ENCODE results near the gene SLC23A2.
"Not testable (repeated sequence)": the region's sequence is repeated elsewhere in the genome, so short reads cannot be mapped to it uniquely, and the experiment has no call there.

The SLC23A2 gene

DNA sequence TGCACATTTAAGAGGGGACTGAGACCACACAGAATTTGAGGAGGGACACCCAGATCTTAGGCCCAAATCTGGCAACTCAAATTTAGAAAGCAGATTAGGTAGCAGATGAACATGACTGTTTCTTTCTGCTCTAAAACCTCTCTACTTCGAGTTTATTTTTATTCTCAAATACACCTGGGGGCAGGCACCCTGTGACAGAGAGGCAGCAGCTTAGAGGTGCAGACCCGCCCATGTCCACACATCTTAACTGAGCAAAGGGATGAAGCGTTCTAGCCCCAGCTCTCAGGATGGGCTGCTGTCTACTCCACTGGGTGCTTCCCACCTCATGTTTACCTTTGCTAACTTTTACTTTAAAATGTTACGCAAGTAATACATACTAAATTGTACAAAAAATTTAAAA lies 125.0 kb downstream of the SLC23A2 start:
- DNase-seq (ENCODE audit: low spot score), result no peak

- no peak for DNase-seq (ENCODE audit: low spot score)
Observed at GRCh38 chr20:4875578-4876067, 125.7 kb downstream of the SLC23A2 start.

GRCh38 chr20:4873396-4873795 lies 127.9 kb downstream of the SLC23A2 start:
- DNase-seq (ENCODE audit: low spot score), result no peak

DNA sequence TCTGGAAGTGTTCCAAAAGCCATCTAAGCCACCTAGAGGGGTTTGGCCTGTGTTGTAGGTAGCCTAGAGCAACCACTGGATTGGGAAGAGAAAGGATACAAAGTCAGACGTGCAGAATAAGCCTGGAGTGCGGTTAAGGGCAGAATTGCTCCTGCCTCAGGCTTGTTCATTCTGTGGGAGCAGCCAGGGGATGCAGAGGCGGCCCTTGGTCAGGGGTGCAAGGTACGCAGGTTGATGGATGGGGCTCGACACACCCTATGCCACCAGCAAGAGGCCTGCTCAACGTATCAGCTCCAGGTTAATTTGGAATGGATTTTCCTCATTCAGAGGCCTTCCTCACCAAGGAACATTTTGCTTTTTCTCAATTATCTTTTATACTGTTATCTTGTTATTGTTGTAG lies 129.8 kb downstream of the SLC23A2 start:
- no peak for DNase-seq (ENCODE audit: low spot score)

- no peak for DNase-seq (ENCODE audit: low spot score)
Observed at GRCh38 chr20:4870906-4871305, 130.4 kb downstream of the SLC23A2 start.

- DNase-seq (ENCODE audit: low spot score), result no peak
Observed at GRCh38 chr20:4869290-4870193, 131.8 kb downstream of the SLC23A2 start.

GRCh38 chr20:4867051-4867450 lies 134.3 kb downstream of the SLC23A2 start:
- no peak for DNase-seq (ENCODE audit: low spot score)

GRCh38 chr20:4866429-4866828 lies 134.9 kb downstream of the SLC23A2 start:
- DNase-seq (ENCODE audit: low spot score), result no peak

GRCh38 chr20:4864311-4864752 lies 137.0 kb downstream of the SLC23A2 start:
- no peak for DNase-seq (ENCODE audit: low spot score)

GRCh38 chr20:4862661-4863060 lies 138.6 kb downstream of the SLC23A2 start:
- no peak for DNase-seq (ENCODE audit: low spot score)

DNA sequence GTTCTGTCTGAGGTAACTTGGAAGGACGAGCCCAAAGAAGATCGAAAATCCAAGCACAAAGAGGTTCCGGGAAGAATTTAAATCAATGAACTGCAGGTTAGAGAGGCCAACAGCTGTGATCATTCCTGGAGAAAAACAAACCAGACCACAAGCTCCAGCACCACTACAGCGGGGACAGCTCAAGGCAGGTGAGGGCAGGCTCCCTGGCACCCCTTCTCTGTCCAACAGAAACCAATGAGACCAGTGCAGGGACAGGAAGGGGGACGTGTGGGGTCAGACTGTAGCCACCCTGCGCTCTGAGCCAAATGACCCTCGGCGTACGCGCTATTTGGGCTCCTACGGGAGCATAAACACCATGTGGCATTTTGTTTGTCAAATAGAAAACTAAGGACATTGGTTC lies 139.3 kb downstream of the SLC23A2 start:
- no peak for DNase-seq (ENCODE audit: low spot score)

DNA sequence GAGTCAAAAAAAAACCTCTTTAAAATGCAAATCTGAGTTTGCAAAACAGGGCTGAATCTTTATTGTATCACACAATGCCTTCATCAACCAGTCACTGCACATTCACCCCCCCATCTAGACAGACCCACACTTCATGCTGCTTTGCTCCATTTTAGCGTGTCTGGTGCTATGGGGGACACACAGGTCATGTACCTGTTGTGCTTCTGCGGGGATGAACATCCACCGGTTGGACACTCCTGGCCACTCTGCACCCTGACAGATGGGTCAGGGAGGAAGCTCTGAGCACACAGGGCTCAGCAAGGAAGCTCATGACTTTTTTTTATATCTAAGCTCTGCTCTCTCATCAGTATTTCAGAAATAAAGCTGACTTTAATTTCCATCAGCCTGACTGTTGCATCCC lies 143.3 kb downstream of the SLC23A2 start:
- DNase-seq (ENCODE audit: low spot score), result no peak

DNA sequence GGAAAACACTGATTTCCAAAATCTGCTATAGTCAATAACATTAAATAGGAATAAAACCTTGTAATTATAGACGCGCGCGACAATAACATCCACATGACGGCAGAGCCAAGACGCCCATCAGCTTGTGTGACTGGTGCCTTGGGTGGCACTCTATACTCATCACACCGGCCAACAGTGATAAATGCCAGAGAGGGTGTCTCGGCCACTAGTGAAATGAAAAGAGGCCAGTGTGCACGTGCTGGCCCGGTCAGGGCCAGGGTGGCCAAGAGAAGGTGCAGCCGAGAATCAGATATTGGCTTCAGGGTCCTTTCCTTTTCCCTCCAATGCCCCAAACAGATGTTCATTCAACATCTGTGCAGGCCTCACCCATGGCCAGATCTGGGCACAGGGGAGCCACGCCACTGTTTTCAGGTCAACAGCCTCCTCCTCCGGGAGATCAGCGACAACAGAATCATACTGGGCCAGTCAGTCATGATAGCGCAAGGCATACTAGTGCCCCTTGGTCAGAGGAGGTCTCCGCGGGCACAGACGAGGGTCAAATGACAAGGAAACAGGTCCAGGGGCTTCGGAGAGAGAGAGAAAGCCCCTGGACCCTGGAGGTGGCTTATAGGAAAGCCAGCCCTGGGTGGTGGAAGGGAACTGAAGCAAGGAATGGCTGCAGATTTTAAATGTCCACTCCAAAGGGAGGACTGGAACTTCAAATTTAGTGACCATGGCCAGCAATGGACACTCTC lies 145.1 kb downstream of the SLC23A2 start:
- DNase-seq (ENCODE audit: low spot score), result no peak

GRCh38 chr20:4855555-4855954 lies 145.8 kb downstream of the SLC23A2 start:
- DNase-seq (ENCODE audit: low spot score), result no peak

- no peak for DNase-seq (ENCODE audit: low spot score)
Observed at GRCh38 chr20:4855097-4855496, 146.2 kb downstream of the SLC23A2 start.

GRCh38 chr20:4854561-4854901 lies 146.8 kb downstream of the SLC23A2 start:
- no peak for DNase-seq (ENCODE audit: low spot score)

DNA sequence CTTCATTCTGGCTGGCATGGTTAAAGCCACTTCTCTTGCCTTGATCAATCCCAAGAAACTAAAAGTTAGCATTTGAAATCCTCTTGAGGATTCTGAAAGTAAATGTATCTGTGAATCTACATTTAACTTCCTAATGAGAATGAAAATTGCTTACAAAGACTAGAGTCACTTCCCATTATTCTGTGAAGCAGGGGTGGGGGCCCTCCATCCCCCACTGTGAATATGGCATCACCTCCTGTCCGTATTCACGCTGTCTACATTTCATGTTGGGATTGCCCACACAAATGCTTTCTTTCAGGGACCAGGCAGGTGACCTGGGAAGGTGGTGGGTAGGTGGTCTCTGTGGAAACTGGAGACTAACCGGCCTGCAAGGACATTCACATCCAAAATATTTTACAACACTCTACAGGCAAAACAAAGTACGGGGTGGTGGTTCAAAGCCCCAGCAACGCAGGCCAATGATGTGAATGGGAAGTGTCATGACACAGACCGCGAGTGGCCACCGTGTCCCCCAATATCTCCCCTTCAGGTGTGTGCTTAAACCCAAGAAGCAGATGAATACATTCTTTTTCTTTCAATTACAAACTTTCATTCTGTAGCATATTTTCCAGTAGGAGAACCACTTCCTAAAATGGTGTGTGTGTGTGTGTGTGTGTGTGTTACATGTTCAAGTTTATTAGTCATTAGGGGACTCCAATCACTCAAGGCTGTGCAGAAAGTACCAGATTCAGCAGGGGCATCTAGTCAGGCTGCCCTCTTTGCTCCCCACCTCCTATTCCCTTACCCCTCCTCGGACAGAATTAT lies 147.4 kb downstream of the SLC23A2 start:
- DNase-seq (ENCODE audit: low spot score), result no peak

DNA sequence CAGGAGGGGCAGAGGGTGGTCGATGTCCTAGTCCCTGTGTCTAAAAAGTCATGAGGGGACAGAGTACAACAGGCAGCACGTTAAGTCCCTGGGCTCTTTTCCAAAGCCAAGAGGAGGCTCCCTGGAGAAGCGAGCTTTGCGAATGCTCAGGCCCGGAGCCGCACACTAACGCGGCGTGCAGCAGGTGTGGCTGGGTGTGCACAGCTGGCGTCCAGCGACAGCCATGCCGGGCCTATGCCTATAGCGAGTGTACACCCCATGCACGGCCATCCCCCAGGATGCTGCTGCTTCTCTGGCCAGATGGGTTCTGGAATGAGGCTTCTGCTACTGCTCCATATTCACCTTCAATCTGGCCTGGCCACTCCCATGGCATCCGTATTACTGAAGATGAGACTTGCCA lies 148.3 kb downstream of the SLC23A2 start:
- DNase-seq (ENCODE audit: low spot score), result no peak

GRCh38 chr20:4850960-4851359 lies 150.3 kb downstream of the SLC23A2 start:
- no peak for DNase-seq (ENCODE audit: low spot score)

DNA sequence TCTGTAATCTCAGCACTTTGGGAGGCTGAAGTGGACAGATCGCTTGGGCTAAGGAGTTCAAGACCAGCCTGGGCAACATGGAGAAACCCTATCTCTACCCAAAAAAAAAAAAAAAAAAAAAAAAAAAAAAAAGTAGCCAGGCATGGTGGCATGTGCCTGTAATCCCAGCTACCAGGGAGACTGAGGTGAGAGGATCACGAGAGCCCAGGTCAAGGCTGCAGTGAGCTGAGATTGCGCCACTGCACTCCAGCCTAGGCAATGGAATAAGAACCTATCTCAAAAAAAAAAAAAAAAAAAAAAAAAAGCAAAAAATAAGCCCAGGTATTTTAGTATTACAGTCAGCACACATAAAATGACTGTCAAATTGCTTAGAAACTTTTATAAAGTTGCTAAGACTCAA lies 152.5 kb downstream of the SLC23A2 start:
- DNase-seq (ENCODE audit: low spot score), result not testable (repeated sequence)

GRCh38 chr20:4848041-4848440 lies 153.3 kb downstream of the SLC23A2 start:
- DNase-seq (ENCODE audit: low spot score), result no peak

GRCh38 chr20:4846821-4847220 lies 154.5 kb downstream of the SLC23A2 start:
- DNase-seq (ENCODE audit: low spot score), result no peak

All from hematopoietic multipotent progenitor cell treated with erythropoietin and hydrocortisone succinate and interleukin-3 and kit ligand, for 17 days (in vitro differentiated cells).